SU-DHL-6 (cell line): ENCODE data around the gene PKNOX2.

Source experiments
- H2AFZ ChIP-seq: fragments of 200-600 bp; sonication (generic); 2 replicates; pipeline ENCODE4 v1.6.1; 2014; ENCODE audit warnings: low read depth, mild to moderate bottlenecking, moderate library complexity, mixed read lengths, antibody characterized with exemption, low read length; ENCODE audit not compliant: severe bottlenecking
- H3F3A ChIP-seq: fragments of 200-600 bp; shearing (Covaris generic); 2 replicates; pipeline ENCODE4 v1.6.0; 2016; ENCODE audit warnings: antibody characterized with exemption, mild to moderate bottlenecking; ENCODE audit not compliant: insufficient read depth
- H3K27ac ChIP-seq: fragments of 200-600 bp; sonication (generic); 2 replicates; pipeline ENCODE4 v1.5.1; 2016; ENCODE audit warnings: low read depth, mild to moderate bottlenecking, low read length, moderate library complexity, mixed read lengths
- H3K27me3 ChIP-seq: fragments of 200-600 bp; sonication (generic), shearing (Covaris generic); 2 replicates; pipeline ENCODE4 v1.6.0; 2014; ENCODE audit warnings: mild to moderate bottlenecking, low read length
- H3K36me3 ChIP-seq: fragments of 200-600 bp; sonication (generic); 2 replicates; pipeline ENCODE4 v1.6.1; 2014; ENCODE audit warnings: mild to moderate bottlenecking, low read length, mixed read lengths
- H3K4me2 ChIP-seq: fragments of 300-600, 200-600 bp; shearing (Covaris generic), sonication (generic); 2 replicates; pipeline ENCODE4 v1.6.0; 2014; ENCODE audit warnings: low read length, low read depth, mild to moderate bottlenecking; ENCODE audit not compliant: poor library complexity, severe bottlenecking
- H3K4me3 ChIP-seq: fragments of 200-600 bp; sonication (generic); 2 replicates; pipeline ENCODE4 v1.5.1; 2014; ENCODE audit warnings: antibody characterized with exemption, low read length, mild to moderate bottlenecking, mixed read lengths; ENCODE audit not compliant: insufficient read depth, poor library complexity, severe bottlenecking
- H3K79me2 ChIP-seq: fragments of 200-600 bp; sonication (generic); 2 replicates; pipeline ENCODE4 v1.6.1; 2014; ENCODE audit warnings: mild to moderate bottlenecking, low read length, moderate library complexity; ENCODE audit not compliant: insufficient read depth
- H3K9ac ChIP-seq: fragments of 200-600 bp; sonication (generic); 2 replicates; pipeline ENCODE4 v1.7.0; 2014; ENCODE audit warnings: mild to moderate bottlenecking, low read length
- H3K9me2 ChIP-seq: fragments of 200-600 bp; sonication (generic); replicated peaks from 2 replicates; pipeline ENCODE4 v1.6.1; 2014; ENCODE audit warnings: low read length; ENCODE audit not compliant: insufficient read depth
- H3K9me3 ChIP-seq: fragments of 200-600 bp; sonication (generic); 2 replicates; pipeline ENCODE4 v1.6.1; 2014; ENCODE audit warnings: low read length, mixed read lengths; ENCODE audit not compliant: insufficient read depth
- H4K20me1 ChIP-seq: fragments of 200-600 bp; sonication (generic); 2 replicates; pipeline ENCODE4 v1.6.1; 2014; ENCODE audit warnings: low read depth, mild to moderate bottlenecking, antibody characterized with exemption, low read length, moderate library complexity, mixed read lengths
- EZH2phosphoT487 ChIP-seq: fragments of 200-600 bp; sonication (generic), shearing (Covaris generic); conservative IDR thresholded peaks from 2 replicates; pipeline ENCODE4 v1.6.1; 2018; ENCODE audit warnings: mild to moderate bottlenecking, antibody characterized with exemption, low read length, moderate library complexity, mixed read lengths
- TF ChIP-seq, protein P1 (sequence below): fragments of 200-600 bp; sonication (generic); IDR thresholded peaks from one replicate; pipeline ENCODE4 v1.5.1; 2017; ENCODE audit warnings: antibody characterized with exemption, mild to moderate bottlenecking, low read length, moderate library complexity; ENCODE audit not compliant: insufficient read depth, poor library complexity, severe bottlenecking

Gene PKNOX2

DNA sequence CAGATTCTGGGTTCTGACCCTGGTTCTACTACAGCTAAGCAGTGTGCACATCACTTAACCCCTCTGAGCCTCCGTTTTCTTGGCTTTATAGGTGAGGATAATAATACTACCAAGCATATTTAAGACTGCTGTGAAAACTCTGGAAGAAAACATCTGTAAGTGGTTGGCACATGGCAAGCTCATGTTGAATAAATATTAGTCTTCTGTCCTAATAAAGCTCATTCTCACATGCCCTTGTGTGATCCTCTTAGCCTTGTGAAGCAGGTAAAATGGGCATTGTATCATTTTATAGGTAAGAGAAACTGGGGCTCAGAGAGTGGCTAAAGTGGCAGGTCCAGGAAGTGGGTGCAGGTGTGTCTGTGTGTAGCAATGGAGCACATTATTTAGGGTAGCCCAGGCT lies 8.5 kb downstream of the PKNOX2 start:
- Histone ChIP-seq H3K27ac (no peak overlapping the region), H3K9me2 (no peaks in the 10 kb centered on the region), H3K79me2 (no peaks in the 10 kb centered on the region), H2AFZ (no peak overlapping the region), H3K4me3 (no peak overlapping the region), H3K9ac (no peak overlapping the region), H4K20me1 (no peaks in the 10 kb centered on the region), H3K36me3 (no peaks in the 10 kb centered on the region), H3K27me3 (no peaks in the 10 kb centered on the region), H3K4me2 (no peak overlapping the region), H3K9me3 (no peaks in the 10 kb centered on the region), H3F3A (no peaks in the 10 kb centered on the region)
- no peak for TF ChIP-seq EZH2phosphoT487
- TF ChIP-seq, protein P1, sequence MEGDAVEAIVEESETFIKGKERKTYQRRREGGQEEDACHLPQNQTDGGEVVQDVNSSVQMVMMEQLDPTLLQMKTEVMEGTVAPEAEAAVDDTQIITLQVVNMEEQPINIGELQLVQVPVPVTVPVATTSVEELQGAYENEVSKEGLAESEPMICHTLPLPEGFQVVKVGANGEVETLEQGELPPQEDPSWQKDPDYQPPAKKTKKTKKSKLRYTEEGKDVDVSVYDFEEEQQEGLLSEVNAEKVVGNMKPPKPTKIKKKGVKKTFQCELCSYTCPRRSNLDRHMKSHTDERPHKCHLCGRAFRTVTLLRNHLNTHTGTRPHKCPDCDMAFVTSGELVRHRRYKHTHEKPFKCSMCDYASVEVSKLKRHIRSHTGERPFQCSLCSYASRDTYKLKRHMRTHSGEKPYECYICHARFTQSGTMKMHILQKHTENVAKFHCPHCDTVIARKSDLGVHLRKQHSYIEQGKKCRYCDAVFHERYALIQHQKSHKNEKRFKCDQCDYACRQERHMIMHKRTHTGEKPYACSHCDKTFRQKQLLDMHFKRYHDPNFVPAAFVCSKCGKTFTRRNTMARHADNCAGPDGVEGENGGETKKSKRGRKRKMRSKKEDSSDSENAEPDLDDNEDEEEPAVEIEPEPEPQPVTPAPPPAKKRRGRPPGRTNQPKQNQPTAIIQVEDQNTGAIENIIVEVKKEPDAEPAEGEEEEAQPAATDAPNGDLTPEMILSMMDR, result no peak

- H3K4me3 ChIP-seq, result no peak overlapping the region
- H4K20me1 ChIP-seq, result no peaks in the 10 kb centered on the region
- H3K79me2 ChIP-seq, result no peaks in the 10 kb centered on the region
- H3K9ac ChIP-seq, result no peak overlapping the region
- TF ChIP-seq EZH2phosphoT487, result no peak
- TF ChIP-seq, protein P1, result no peak
- H2AFZ ChIP-seq, result no peak overlapping the region
- H3F3A ChIP-seq, result no peaks in the 10 kb centered on the region
- H3K4me2 ChIP-seq, result no peak overlapping the region
- no peak overlapping the region for H3K27ac ChIP-seq
- no peaks in the 10 kb centered on the region for H3K9me3 ChIP-seq
- no peaks in the 10 kb centered on the region for H3K27me3 ChIP-seq
- no peaks in the 10 kb centered on the region for H3K9me2 ChIP-seq
- H3K36me3 ChIP-seq, result no peaks in the 10 kb centered on the region
Observed at GRCh38 chr11:125173556-125173955, 9.0 kb downstream of the PKNOX2 start.

DNA sequence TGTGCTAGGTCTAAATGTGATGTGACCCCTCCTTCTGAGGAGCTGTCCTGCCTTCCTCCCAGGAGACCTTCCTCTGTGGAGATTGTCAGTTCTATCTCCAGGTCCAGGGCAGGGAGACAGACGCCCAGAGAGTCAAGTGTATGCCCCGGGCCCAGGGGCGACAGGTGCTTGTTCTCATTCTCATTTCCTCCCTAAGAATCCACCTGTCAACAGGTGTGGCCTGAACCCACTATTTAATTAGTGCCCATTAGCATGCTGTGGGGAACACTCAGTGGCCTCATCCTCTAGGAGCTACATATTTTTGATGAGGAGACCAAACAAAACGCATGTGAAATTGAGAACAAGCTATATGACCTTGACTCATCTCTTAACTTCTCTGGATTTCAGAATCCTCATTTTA lies 9.5 kb downstream of the PKNOX2 start:
- H3K4me3 ChIP-seq, result no peak overlapping the region
- no peaks in the 10 kb centered on the region for H4K20me1 ChIP-seq
- no peaks in the 10 kb centered on the region for H3F3A ChIP-seq
- no peaks in the 10 kb centered on the region for H3K36me3 ChIP-seq
- no peak overlapping the region for H3K9ac ChIP-seq
- TF ChIP-seq EZH2phosphoT487, result no peak
- TF ChIP-seq, protein P1, result no peak
- no peaks in the 10 kb centered on the region for H3K79me2 ChIP-seq
- H3K4me2 ChIP-seq, result no peak overlapping the region
- no peak overlapping the region for H2AFZ ChIP-seq
- H3K9me2 ChIP-seq, result no peaks in the 10 kb centered on the region
- no peaks in the 10 kb centered on the region for H3K27me3 ChIP-seq
- H3K9me3 ChIP-seq, result no peaks in the 10 kb centered on the region
- no peak overlapping the region for H3K27ac ChIP-seq

DNA sequence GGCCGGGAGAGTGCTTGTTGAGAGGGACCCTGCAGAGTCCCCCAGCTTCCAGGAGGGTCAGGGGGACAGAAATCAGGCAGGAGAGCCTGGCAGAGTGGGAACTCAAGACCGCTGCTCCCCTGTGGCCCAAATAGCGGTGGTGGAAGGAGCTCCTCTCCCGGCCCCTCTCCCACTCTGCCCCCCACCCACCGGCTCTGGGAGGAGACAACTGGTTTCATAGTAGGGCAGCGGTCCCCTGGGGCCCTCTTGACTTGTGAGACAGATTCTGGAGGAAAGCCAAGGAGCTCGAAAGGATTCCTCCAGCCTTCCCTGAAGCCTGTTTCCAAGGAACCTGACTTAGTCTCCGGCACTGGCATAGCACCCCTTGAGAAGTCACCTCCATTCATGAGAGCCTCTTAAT lies 10.1 kb downstream of the PKNOX2 start:
- H3K27ac ChIP-seq, result no peak overlapping the region
- H3K4me3 ChIP-seq, result no peak overlapping the region
- H2AFZ ChIP-seq, result no peak overlapping the region
- H3F3A ChIP-seq, result no peaks in the 10 kb centered on the region
- no peaks in the 10 kb centered on the region for H3K27me3 ChIP-seq
- H3K36me3 ChIP-seq, result no peaks in the 10 kb centered on the region
- no peaks in the 10 kb centered on the region for H4K20me1 ChIP-seq
- TF ChIP-seq, protein P1, result no peak
- TF ChIP-seq EZH2phosphoT487, result no peak
- no peaks in the 10 kb centered on the region for H3K79me2 ChIP-seq
- no peaks in the 10 kb centered on the region for H3K9me3 ChIP-seq
- H3K9ac ChIP-seq, result no peak overlapping the region
- H3K9me2 ChIP-seq, result no peaks in the 10 kb centered on the region
- H3K4me2 ChIP-seq, result no peak overlapping the region
